WTC11 (cell line): Measurements from ENCODE around the gene CREB3. TPM values are rescaled to one million over a fixed set of nuclear protein-coding genes. Genes with fewer than 3 reads are reported as not detected.

ENCODE experiments used
- ATAC-seq: fragments of 200-7000 bp; cut with Tn5 transposase; 2 replicates; pipeline ENCODE4 v1.10.0; 2021; ENCODE audit warnings: mild to moderate bottlenecking, moderate library complexity
- CTCF ChIA-PET: fragments of 300-600 bp; sonication (Branson Sonifier 250); formaldehyde crosslinking; loops from one replicate; lab custom pipeline; 2021; ENCODE audit warnings: antibody characterized with exemption; lab: Charles Lee
- POLR2A ChIA-PET: fragments of 350-600 bp; sonication (Branson Sonifier 250); formaldehyde crosslinking; loops from one replicate; lab custom pipeline; 2021; ENCODE audit warnings: antibody characterized with exemption; lab: Charles Lee
- DNase-seq: peaks from one replicate; pipeline ENCODE4 v3.0.0; 2021; ENCODE audit warnings: low spot score
- H3K27ac Mint-ChIP-seq: 2 replicates; pipeline ENCODE4 v1.8.0; 2021; ENCODE audit warnings: mixed read lengths
- H3K27me3 Mint-ChIP-seq: 2 replicates; pipeline ENCODE4 v1.8.0; 2021; ENCODE audit warnings: low read depth, mild to moderate bottlenecking, moderate library complexity, mixed read lengths
- H3K36me3 Mint-ChIP-seq: 2 replicates; pipeline ENCODE4 v1.8.0; 2021; ENCODE audit warnings: mixed read lengths
- H3K4me1 Mint-ChIP-seq: 2 replicates; pipeline ENCODE4 v1.8.0; 2022; ENCODE audit warnings: mixed read lengths
- H3K4me3 Mint-ChIP-seq: 2 replicates; pipeline ENCODE4 v1.8.0; 2021; ENCODE audit warnings: mild to moderate bottlenecking, moderate library complexity, mixed read lengths
- H3K9me3 Mint-ChIP-seq: 2 replicates; pipeline ENCODE4 v1.8.0; 2021; ENCODE audit warnings: mixed read lengths
- ATF3 ChIP-seq: sonication (generic); formaldehyde crosslinking; conservative IDR thresholded peaks from 2 replicates; pipeline ENCODE4 v1.8.1; 2022; ENCODE audit warnings: mild to moderate bottlenecking, missing genetic modification reagents
- CBFB ChIP-seq: sonication (generic); formaldehyde crosslinking; IDR thresholded peaks from 2 replicates; pipeline ENCODE4 v1.8.1; 2022; ENCODE audit warnings: mild to moderate bottlenecking, low read depth, missing genetic modification reagents
- CREB1 ChIP-seq: sonication (generic); formaldehyde crosslinking; IDR thresholded peaks from 2 replicates; pipeline ENCODE4 v1.8.0; 2023; ENCODE audit warnings: mild to moderate bottlenecking, missing genetic modification reagents
- CTCF ChIP-seq: fragments of 200-600 bp; IDR thresholded peaks from 2 replicates; pipeline ENCODE4 v1.8.0; 2022; ENCODE audit warnings: antibody characterized with exemption
- E2F1 ChIP-seq: sonication (generic); formaldehyde crosslinking; IDR thresholded peaks from 2 replicates; pipeline ENCODE4 v1.8.0; 2022; ENCODE audit warnings: mild to moderate bottlenecking, missing genetic modification reagents
- E2F4 ChIP-seq: sonication (generic); formaldehyde crosslinking; IDR thresholded peaks from 2 replicates; pipeline ENCODE4 v1.8.1; 2022; ENCODE audit warnings: low read depth, mild to moderate bottlenecking, moderate library complexity, missing genetic modification reagents, borderline replicate concordance
- ESRRA ChIP-seq: sonication (generic); formaldehyde crosslinking; IDR thresholded peaks from 2 replicates; pipeline ENCODE4 v1.8.1; 2022; ENCODE audit warnings: mild to moderate bottlenecking, missing genetic modification reagents, borderline replicate concordance
- FOXK1 ChIP-seq: sonication (generic); formaldehyde crosslinking; IDR thresholded peaks from 2 replicates; pipeline ENCODE4 v1.8.0; 2022; ENCODE audit warnings: mild to moderate bottlenecking, moderate library complexity, missing genetic modification reagents
- FOXP1 ChIP-seq: sonication (generic); formaldehyde crosslinking; IDR thresholded peaks from 2 replicates; pipeline ENCODE4 v1.8.0; 2022; ENCODE audit warnings: missing genetic modification reagents, mild to moderate bottlenecking, moderate library complexity, borderline replicate concordance
- HMGA2 ChIP-seq: fragments of 250-450 bp; sonication (Bioruptor Pico); IDR thresholded peaks from 2 replicates; pipeline ENCODE4 v1.4.0; 2021; ENCODE audit warnings: mild to moderate bottlenecking, moderate library complexity
- KAT7 ChIP-seq: sonication (generic); formaldehyde crosslinking; IDR thresholded peaks from 2 replicates; pipeline ENCODE4 v1.8.1; 2023; ENCODE audit warnings: missing genetic modification reagents, mild to moderate bottlenecking, borderline replicate concordance
- MAX ChIP-seq: sonication (generic); formaldehyde crosslinking; IDR thresholded peaks from 2 replicates; pipeline ENCODE4 v1.8.0; 2022; ENCODE audit warnings: mild to moderate bottlenecking, missing genetic modification reagents
- NFE2L1 ChIP-seq: sonication (generic); formaldehyde crosslinking; IDR thresholded peaks from 2 replicates; pipeline ENCODE4 v1.8.1; 2023; ENCODE audit warnings: missing genetic modification reagents
- PRDM15 ChIP-seq: sonication (generic); formaldehyde crosslinking; IDR thresholded peaks from 2 replicates; pipeline ENCODE4 v1.8.0; 2022; ENCODE audit warnings: missing genetic modification reagents
- PREB ChIP-seq: sonication (generic); formaldehyde crosslinking; IDR thresholded peaks from 2 replicates; pipeline ENCODE4 v1.8.1; 2022; ENCODE audit warnings: mild to moderate bottlenecking, missing genetic modification reagents, moderate library complexity, borderline replicate concordance
- RELA ChIP-seq: sonication (generic); formaldehyde crosslinking; IDR thresholded peaks from 2 replicates; pipeline ENCODE4 v1.8.1; 2022; ENCODE audit warnings: missing genetic modification reagents, mild to moderate bottlenecking, borderline replicate concordance
- RORB ChIP-seq: fragments of 250-450 bp; sonication (Bioruptor Pico); IDR thresholded peaks from 2 replicates; pipeline ENCODE4 v1.9.0; 2021; ENCODE audit warnings: mild to moderate bottlenecking
- SMAD3 ChIP-seq: sonication (generic); formaldehyde crosslinking; IDR thresholded peaks from 2 replicates; pipeline ENCODE4 v1.8.0; 2022; ENCODE audit warnings: missing genetic modification reagents, mild to moderate bottlenecking, borderline replicate concordance
- SP1 ChIP-seq: sonication (generic); formaldehyde crosslinking; conservative IDR thresholded peaks from 2 replicates; pipeline ENCODE4 v1.8.1; 2022; ENCODE audit warnings: missing genetic modification reagents
- TEAD1 ChIP-seq: sonication (generic); formaldehyde crosslinking; IDR thresholded peaks from 2 replicates; pipeline ENCODE4 v1.8.0; 2022; ENCODE audit warnings: mild to moderate bottlenecking, missing genetic modification reagents
- TP53 ChIP-seq: sonication (generic); formaldehyde crosslinking; IDR thresholded peaks from 2 replicates; pipeline ENCODE4 v1.8.1; 2023; ENCODE audit warnings: mild to moderate bottlenecking, missing genetic modification reagents
- ZNF512 ChIP-seq: sonication (generic); formaldehyde crosslinking; IDR thresholded peaks from 2 replicates; pipeline ENCODE4 v1.8.1; 2022; ENCODE audit warnings: missing genetic modification reagents, borderline replicate concordance
- total RNA-seq: library from RNA; stranded (reverse); gene quantifications from 3 replicates; pipeline ENCODE4 v1.2.3, GENCODE V29; 2021

CREB3 gene
- total RNA-seq, 1 experiment from 2014 or later: 21.4 TPM

- ChIA-PET CTCF (interaction anchor here (0.6 to 3.1 kb wide), 33 partner anchors 9 to 1617 kb away, joined by 3 to 27 read pairs (median 6); partner anchors contain the start of genes ARHGEF39, CCDC107, CREB3 and FAM221B), POLR2A (interaction anchor here (0.7 to 1.8 kb wide), 7 partner anchors 14 to 1067 kb away, joined by 3 to 13 read pairs (median 4); partner anchors contain the start of genes CREB3, RMRP, TLN1 and TPM2)
- H3K4me1 Mint-ChIP-seq: peaks cover 26% of the 10 kb centered on the region
- H3K27ac Mint-ChIP-seq: peak overlapping the region; percentile 93
- peaks cover 20% of the 10 kb centered on the region for H3K36me3 Mint-ChIP-seq
- peak overlapping the region; percentile 89 for H3K4me3 Mint-ChIP-seq
- ATAC-seq: peak; percentile 79
- DNase-seq: peak; percentile 82
- no peaks in the 10 kb centered on the region for H3K9me3 Mint-ChIP-seq
- H3K27me3 Mint-ChIP-seq: no peaks in the 10 kb centered on the region
- TF ChIP-seq NFE2L1 (CRISPR knock-in tag): peak; percentile 23; the same call in 1 of the 2 replicates
- 0 out of 2 replicates have a peak, but pooled peaks have one; percentile 61 for TF ChIP-seq ESRRA (CRISPR knock-in tag)
- 0 out of 2 replicates have a peak, but pooled peaks have one; percentile 32 for TF ChIP-seq SP1
- TF ChIP-seq ZNF512 (CRISPR knock-in tag): no peak
- TF ChIP-seq CTCF: 0 out of 2 replicates have a peak, but pooled peaks have one; percentile 18
- no peak for TF ChIP-seq CBFB (CRISPR knock-in tag)
- 0 out of 2 replicates have a peak, but pooled peaks have one; percentile 20 for TF ChIP-seq TEAD1 (CRISPR knock-in tag)
- TF ChIP-seq TP53: 0 out of 2 replicates have a peak, but pooled peaks have one; percentile 64
- no peak for TF ChIP-seq HMGA2 (CRISPR knock-in tag)
- peak; percentile 64; the same call in 1 of the 2 replicates for TF ChIP-seq E2F1 (CRISPR knock-in tag)
- TF ChIP-seq RELA (CRISPR knock-in tag): peak; percentile 85; the same call in 1 of the 2 replicates
- TF ChIP-seq KAT7: peak; percentile 94; the same call in 1 of the 2 replicates
- TF ChIP-seq FOXK1 (CRISPR knock-in tag): peak; percentile 67; the same call in 1 of the 2 replicates
- 0 out of 2 replicates have a peak, but pooled peaks have one; percentile 23 for TF ChIP-seq ATF3
- peak; percentile 33; the same call in 1 of the 2 replicates for TF ChIP-seq CREB1
- no peak for TF ChIP-seq PRDM15 (CRISPR knock-in tag)
- peak; percentile 43 for TF ChIP-seq FOXP1
- no peak for TF ChIP-seq SMAD3 (CRISPR knock-in tag)
- TF ChIP-seq PREB (CRISPR knock-in tag): 0 out of 2 replicates have a peak, but pooled peaks have one; percentile 38
- TF ChIP-seq E2F4: 0 out of 2 replicates have a peak, but pooled peaks have one; percentile 70
- TF ChIP-seq MAX: 0 out of 2 replicates have a peak, but pooled peaks have one; percentile 41
- TF ChIP-seq RORB (CRISPR knock-in tag): no peak
These were observed 24.1 kb downstream of the CREB3 start for GRCh38 chr9:35756275-35757225.
